Fibroblast of skin of left quadriceps (primary cell): ENCODE measurements around the gene THOC7.

Experiments
- DNase-seq, 2 experiments: peaks; one replicate each; pipeline ENCODE4 v3.0.0-alpha.2; 2013; ENCODE audit warnings: low read depth in 2 of 2

The THOC7 gene

DNA sequence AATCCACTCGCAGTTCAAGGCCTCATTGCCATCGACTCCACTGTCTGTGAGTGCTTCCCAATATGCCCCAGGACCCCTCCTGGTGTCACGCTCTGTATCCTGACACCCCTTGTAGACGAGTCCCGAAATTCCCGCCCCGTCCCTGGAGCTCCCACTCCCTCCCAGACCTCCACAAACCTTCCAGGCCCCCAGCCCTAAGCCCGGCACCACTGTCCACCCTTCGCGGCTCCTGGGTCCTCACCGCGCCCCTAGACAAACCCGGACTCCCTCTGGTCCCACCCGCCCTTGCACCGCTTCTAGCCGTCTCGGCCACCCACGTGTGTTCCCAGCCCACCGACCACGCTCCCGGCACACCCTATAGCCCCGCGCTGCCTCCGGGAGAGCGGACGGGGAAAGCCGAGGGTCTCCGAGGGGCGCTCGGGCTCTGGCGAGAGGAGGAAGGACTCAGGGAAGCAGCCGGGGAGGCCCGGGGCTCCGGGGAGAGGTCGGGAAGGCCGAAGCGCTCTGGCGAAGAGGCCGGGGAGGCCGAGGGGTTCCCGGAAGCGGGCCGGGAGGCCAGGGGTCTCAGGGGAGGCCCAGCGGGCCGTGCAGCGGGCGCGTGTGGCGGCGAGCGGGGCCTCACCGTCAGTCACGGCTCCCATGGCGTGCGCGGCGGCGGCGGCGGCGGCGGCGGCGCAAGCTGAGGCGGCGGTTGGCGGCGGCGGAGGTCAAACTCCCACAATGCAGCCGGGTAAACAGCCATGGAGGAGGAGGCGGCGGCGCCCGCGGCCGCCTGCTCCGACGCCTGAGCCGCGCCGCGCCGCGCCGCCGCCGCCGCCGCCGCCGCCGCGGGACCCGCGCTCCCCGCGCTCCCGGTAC is at the start of gene THOC7, which contains the start of gene ATXN7:
Gene THOC7, minus strand, starts transcription at position 656 of the 858 bp plus-strand sequence. Its CDS starts 15 bp downstream, at position 641.
Gene ATXN7, plus strand, starts transcription at position 718 of the 858 bp plus-strand sequence. CDS start 48,732 bp downstream, outside the sequence.
- DNase-seq, result peak; percentile 27 to 32

DNA sequence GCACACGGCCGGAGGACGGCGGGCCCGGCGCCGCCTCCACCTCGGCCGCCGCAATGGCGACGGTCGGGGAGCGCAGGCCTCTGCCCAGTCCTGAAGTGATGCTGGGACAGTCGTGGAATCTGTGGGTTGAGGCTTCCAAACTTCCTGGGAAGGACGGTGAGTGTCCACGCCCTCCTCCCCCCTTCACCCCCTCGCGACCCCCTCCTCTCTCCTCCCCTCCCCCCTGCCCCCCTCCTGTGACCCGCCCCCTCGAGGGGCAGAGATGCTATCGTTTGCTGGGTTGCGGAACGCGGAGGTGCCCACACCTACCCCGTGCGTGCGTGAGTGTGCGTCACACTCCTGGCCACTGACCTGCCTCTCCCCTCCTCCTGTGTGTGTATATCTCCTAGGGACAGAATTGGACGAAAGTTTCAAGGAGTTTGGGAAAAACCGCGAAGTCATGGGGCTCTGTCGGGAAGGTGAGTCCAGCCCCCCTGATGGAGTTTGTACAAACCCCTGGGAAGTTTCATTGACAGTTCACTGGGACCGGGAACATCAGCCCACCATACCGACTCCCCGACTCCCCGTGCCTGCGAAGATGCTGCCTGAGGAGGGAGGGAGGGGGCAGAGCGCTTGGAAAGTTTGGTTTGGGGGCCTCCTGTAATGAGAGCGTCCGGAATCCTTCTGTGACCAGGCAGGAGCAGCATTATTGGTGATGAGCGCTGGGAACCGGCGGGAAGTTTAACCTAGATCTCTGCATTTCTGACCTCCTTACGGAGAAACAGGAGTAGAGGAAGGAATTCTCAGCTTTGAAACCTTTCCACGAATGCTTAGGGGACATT is 49.4 kb upstream of the THOC7 start:
- DNase-seq, result no peak

DNA sequence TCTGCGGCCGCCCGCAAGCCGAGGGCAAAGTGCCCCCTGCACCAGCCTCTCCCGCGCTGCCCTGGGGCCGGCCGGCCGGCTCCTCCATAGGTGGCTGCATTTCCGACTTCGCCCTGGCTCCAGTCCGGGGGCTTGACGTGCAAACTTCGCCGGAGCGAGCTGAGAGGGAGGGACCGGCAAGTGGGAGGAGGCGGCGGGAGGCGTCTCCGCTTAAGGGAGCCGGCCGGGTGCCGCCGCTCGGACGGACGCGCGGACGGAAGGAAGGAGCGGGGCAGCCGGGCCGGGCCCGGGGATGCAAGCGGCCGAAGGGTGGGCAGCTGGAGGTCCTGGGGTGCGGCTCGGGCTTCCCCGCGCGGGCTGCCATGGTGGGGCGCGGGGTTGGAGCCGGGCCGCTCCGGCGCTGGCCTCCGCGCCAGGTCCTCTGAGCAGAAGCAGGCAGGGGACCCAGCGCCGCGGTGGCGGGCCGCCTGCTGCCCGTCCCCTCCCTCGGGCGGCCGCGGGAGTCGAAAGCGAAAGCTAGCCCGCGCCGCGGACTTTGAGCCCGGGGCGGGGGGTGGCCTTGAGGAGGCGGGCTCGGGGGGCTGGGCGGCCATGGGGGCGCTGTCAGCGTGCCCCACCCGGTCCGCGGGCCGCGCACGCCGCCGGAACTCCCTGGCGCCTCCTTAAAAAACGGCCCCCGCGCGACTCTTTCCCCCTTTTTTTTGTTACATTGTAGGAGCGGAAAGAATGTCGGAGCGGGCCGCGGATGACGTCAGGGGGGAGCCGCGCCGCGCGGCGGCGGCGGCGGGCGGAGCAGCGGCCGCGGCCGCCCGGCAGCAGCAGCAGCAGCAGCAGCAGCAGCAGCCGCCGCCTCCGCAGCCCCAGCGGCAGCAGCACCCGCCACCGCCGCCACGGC is 48.5 kb upstream of the THOC7 start, which contains the start of gene SCAANT1:
Gene SCAANT1, minus strand, starts transcription at position 511 of the 895 bp plus-strand sequence.
- peak; percentile 74 for DNase-seq

DNA sequence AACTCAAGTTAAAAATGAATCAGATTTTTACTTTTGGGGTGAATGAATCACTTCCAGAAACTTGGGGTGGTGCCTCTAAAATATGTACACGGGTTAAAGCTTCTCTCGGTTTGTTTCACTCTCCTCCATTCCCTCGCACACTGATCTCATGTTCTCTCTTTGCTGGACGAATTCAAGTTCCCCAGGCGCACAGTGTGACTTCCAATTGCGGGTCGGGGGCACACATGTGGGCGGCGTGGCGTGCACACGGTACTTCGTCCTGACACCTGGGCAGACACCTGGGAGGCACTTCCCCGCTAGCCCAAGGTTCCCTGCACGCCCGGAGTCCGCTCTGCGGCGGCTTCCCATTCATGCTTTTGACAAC is 47.9 kb upstream of the THOC7 start:
- DNase-seq, result no peak

DNA sequence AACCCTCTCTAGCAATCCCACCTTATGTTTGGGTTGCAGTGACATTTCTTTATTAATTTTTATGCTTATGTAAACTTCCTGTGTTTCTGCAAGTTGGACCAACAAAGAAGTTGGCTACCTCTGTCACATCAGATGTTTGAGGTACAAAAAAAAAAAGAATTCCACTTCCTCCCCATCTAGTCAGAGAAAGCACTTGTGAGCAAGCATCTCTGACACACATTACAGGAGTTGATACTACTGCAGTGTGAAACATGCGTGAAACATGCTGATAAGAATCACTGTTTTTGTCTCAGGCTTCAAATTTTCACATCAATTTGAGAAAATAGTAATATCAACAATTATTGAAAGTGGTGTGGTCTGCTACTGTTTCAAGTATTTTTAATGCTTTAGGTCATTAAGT is 47.3 kb upstream of the THOC7 start:
- no peak for DNase-seq

DNA sequence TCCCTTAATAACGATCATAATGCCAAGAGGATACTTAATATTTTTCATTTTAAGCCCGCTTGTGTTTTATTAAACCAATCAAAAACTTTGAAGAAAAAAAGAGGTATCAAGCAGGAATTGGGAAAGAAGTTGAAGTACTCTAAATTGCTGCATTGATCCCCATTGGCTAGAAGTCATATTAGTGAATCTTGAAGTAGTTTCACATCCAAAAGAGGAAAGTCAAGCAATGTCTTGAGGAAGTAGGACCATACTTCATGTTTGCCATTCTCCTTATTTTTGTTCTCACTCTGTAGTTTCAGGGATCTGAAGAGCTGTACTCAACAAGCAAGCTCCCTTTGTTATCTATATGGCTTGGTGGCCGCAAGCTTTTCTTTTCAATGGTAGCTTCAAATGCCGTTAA is 46.4 kb upstream of the THOC7 start:
- DNase-seq, result no peak

DNA sequence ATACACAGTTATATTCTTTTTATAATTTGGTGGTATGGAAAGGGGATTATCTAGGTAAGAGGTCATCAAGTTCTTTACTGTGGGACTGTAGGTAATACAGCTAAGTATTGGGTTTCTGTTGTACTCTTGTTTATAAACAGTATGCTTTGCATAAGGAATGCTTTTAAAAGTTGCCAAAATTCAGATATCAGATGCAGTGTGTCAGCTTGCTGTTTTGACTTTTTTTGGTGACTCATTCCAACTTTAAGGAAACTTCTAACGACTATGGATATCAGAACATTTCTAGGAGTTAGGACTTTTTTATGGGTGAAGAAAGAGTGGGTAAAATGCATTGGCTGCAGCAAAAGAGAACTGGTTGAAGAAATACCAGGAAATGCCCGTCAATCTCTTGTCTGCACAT is 45.8 kb upstream of the THOC7 start:
- no peak for DNase-seq

DNA sequence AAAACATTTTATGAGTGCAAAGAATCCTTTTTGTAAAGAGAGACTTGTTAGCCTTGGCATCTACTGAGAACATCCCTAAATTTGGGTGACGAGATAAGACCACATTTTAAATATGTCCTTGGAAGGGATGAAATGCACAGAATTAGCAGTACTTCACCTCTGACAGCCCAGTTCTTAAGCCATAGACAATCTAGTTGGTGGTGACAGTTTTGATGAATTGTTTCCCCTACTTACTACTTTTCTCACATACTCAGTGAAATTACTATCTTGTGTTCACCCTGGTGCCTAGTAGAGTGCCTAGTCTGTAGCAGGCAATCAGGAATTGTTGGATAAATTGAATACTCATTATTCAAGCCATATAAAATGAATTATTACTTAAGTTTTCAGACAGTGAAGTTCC is 45.2 kb upstream of the THOC7 start:
- no peak for DNase-seq

DNA sequence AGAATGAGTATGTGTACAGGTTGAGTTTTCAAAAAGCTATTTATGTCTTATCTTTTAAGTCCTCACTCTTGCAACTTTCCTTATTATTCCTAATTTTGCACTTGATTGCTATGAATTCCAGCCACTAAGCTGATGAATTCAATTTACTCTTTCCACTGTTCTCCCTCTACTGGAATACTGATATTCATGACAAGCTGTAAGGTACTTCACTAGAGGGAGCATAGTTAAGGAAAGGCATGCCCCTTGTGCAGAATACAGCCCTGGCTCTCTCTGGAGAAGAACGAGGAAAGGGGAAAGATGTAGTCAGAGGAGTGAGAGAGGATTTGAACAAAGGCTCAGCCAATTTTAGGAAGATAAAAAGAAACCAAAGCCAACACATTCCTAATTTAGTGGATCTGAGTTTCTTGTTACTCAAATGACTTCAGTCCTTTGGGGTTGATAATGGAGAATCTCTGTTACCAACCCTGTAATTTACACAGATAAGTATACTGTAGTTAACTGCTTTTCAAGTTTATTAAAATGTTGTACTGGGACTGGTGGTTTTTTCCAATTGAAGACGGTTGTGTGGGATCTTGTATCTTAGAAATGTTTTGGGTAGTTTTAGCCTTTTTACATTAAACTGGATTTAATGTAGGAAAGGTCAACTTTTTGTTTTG is 44.6 kb upstream of the THOC7 start:
- no peak for DNase-seq

DNA sequence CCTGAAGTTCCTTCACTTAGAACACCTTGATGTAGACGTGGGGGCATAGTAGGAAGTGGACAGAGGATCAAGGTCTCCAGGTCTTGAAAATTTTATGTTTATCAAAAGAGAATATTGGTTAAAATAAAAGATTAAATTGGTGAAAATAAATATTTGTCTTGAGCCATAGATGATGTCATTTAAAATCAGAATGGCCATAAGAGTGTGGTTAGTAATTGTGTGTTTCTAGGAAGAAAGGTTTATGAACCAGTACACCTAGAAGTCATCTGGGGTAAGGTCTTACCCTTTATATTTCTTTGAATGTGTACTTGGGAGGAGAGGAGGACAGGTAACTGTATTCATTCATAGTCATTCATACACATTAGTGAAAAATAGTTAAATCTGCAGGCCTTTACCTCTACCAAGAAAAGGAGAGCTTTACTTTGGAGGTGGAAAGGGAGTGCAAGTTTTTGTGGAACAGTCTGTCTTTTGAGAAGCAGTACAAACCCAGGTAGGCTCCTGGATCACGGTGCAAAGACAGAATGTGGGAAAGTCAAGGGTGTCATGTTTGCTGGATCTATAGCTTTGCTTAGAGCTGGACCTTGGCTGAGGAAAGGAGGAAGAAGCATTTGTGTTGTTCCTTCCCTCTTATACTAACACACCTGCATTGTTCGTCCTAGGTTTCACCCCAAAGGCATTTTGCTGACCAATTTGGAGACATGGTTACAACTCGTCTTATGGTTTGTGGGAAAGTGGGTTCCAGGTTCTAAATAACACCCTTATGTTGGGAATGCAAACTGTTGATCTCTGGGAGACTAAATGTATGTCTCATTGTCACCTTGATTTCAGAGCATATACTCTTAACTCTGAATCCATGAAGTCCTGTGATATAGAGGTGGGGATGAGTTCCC is 42.4 kb upstream of the THOC7 start:
- DNase-seq, result no peak

DNA sequence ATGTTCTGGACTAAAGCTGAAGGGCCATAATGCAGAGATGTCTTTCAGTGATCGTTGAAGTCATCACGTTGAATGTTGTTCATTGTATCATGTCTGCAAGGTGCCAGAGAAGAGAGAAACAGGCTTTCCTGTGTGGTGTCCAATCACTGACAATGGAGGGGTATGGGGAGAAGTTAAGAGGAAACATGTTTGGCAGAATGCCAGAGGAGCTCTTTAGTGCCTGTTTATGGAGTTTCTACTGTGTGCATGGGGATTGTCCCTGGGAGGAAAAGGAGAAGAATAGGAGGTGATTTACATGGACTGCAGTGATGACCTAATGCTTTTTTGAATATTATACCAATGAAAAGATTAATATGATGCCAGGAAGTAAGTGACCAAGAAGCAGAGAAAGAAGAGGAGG is 36.9 kb upstream of the THOC7 start:
- DNase-seq, result no peak

DNA sequence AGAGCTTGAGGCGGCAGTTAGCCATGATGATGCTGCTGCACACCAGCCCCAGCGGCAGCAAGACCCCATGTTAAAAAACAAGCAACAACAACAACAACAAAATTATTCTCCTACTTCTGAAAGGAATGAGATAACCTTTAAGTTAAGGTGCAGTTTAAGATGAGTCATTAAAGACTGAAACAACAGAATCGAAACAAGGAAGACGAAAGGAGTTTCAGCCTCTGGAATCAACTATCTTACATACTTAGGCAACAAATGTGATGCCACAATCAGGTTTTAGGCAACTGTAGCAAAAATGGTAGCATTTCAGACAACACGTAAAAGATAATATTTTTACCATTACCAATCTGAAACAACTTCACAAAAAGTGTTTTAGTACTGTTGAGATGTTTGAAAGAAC is 36.4 kb upstream of the THOC7 start:
- no peak for DNase-seq

DNA sequence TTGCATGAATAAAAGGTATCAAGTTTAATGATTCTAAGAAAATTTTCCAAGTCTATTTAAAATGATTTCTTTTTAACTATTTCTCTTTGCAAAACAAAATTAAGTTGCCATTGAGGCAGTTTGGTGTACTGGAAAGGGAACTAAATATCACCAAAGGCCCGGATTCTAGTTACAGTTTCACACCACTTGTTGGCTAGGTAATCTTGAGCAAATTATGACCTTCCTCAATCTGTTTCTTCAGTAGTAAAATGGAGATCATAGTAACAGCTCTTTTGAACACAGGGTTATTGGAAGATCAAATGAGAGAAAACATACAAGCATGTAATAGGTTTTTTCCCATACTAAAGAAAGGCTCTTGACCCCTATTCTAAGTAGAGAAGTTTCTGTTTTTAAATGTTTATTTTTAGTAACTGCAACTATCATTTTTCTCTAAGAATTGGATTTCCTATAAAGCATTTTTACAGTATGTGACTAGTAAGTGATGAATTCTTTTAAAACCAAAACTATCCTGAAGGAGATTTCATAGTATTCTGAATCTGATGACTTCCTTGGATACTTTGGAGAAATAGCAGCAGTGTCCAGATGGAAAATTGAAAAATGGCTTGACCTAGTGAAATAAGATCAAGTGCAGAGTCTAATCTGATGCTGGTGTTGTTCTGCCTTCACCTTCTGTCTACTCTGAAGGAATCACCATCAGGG is 32.9 kb upstream of the THOC7 start:
- DNase-seq, result no peak

DNA sequence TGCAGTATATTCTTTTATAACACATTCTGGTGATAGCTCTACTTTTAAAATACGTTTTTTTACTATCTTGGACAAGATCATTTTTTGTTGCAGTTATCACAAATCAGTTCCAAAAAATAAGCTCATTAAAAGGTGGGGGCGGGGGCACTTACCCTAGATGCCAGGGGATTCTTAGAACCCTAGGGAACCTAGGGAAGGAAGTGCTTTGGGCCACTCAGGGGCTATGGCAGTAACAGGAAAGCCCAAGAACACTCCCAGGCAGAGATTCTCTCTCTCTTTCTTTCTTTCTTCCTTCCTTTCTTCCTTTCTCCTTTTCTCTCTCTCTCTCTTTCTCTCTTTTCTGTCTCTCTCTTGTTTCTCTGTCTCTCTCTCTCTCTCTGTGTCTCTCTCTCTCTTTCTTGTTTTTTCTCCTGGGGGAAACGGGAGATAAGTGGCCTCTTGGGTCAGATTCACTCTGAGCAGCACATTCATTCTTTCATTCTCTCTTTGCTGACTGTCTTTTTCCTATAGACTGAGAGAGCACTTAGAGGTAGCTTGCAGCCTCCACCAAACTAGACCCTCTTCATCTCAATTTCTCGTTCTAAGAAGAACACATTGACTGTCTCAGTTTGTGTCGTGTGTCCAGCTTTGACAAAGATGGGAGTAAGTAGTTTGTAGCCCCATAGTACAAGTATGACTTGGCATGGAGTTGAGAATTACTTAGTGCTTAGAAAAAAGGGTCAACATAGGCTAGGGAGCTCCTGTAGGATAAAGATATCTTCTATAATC is 32.0 kb upstream of the THOC7 start:
- DNase-seq, result no peak

DNA sequence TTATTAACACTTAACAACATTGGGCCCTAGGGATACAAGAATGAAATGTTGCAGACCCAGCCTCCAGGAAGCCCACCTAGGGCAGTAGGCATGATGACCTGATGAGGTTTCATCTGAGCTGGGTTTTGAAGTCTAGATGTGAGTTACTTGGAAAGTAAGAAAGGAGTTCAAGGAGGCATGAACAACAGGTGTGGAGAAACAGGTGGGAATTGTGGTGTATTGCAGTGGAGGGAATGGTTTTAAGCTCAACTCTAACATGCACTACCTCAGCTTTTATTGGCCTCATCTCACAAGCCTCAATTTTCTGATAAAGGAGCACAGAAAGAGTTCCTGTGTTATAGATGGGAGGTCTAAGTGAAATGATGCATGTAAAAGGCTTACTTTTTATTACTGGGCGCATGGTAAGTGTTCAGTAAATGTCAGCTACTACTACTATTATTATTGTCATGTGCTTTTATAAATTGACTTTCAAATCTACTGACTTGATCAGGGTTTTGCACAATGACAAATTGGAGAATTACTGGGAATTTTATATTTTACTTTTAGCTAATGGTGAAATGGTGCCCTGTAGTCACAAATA is 29.3 kb upstream of the THOC7 start:
- no peak for DNase-seq

DNA sequence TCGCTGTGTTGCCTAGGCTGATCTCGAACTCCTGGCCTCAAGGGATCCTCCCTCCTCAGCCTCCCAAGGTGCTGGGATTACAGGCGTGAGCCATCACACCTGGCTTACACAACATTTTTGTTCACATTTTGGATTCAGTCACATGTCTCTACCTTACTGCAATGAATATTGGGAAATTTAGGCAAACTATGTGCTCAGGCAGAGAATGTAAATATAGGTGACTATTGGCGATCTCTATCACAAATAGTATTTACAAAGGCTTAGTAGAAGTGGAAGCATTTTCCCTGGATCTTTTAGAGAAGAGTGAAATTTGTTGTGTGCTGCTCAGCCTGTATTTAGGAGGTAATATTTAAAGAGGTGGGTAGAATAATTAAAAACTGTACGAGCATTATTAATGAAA is 27.9 kb upstream of the THOC7 start:
- no peak for DNase-seq

DNA sequence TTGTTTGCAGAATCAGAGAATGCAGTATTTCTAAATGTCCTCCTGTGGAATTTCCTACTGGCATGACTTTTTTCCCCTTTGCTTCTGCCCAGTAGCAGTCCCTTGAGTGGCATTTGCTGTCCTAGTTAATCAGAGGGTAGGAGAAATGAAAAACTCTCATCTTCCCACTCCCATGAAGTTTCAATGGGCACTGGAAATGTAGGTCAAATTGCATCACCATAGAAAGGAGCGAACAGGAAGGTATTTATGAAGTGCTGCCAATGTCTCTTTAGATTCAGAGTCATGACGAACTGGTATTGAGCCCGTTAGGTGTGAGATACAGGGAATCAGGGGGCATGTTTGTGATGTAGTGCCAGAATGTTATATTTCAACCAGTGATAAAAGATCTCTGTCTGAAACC is 23.3 kb upstream of the THOC7 start:
- DNase-seq, result no peak

DNA sequence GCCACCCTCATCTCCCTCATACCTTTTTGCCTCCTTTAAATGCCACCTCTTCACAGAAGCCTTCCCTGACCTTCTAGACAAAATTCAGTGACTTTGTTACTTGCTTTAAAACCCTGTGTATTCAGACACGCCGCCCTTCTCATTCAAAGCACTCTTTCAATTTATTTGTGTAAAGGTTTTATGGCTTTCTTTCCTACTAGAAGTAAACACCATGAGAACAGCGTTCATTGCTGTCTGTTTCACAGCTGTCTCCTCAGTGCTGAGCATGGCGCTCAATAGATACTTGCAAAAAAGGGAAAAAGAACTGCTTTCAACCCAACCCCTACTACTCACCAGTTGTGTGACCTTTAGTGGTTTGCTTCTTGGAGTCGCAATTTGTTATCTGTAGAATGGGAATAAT is 17.0 kb upstream of the THOC7 start:
- no peak for DNase-seq
